T-cell (primary cell): ENCODE measurements around the gene PSMD1. TPM values are rescaled to one million over a fixed set of nuclear protein-coding genes. Genes with fewer than 3 reads are reported as not detected.

ENCODE experiments used
- ATAC-seq, 4 experiments: fragments of 200-7000 bp in 3 of 4; fragments of 150-1000 bp in 1 of 4; cut with Tn5 transposase; replicated peaks in 1 of 4; 1 replicate in 3 of 4; 2 replicates in 1 of 4; pipeline ENCODE4 v1.10.0; 2021; ENCODE audit warnings: moderate library complexity in 3 of 4, mild to moderate bottlenecking in 2 of 4, moderate number of reproducible peaks in 1 of 4
- CTCF ChIA-PET, 2 donors: fragments of 300-600 bp; sonication (Branson Sonifier 250); formaldehyde crosslinking; loops; one replicate each; lab custom pipeline; 2022; ENCODE audit warnings: antibody characterized with exemption in 2 of 2; lab: Charles Lee
- POLR2A ChIA-PET, 2 donors: fragments of 300-600 bp; sonication (Branson Sonifier 250); formaldehyde crosslinking; loops; one replicate each; lab custom pipeline; 2022; ENCODE audit warnings: antibody characterized with exemption in 2 of 2; lab: Charles Lee
- DNase-seq, 35 experiments: peaks; one replicate each; pipeline versions ENCODE4 v3.0.0 to v3.0.0-alpha.2; 2013 to 2023
- H3K27ac ChIP-seq: one replicate; pipeline ENCODE4 v1.5.1; 2013; ENCODE audit warnings: low read length
- H3K27me3 ChIP-seq, 2 experiments: replicated peaks in 1 of 2; 1 replicate in 1 of 2; 2 replicates in 1 of 2; pipeline versions ENCODE4 v1.6.1 to v1.7.0; 2013; ENCODE audit warnings: low read length in 1 of 2, mixed read lengths in 1 of 2; ENCODE audit not compliant: control insufficient read depth in 2 of 2, insufficient read depth in 2 of 2; ENCODE audit errors: extremely low read depth in 1 of 2
- H3K36me3 ChIP-seq, 2 donors: 1 replicate in 1 of 2; 2 replicates in 1 of 2; pipeline versions ENCODE4 v1.6.1 to v1.7.0; 2013; ENCODE audit warnings: low read length in 1 of 2; ENCODE audit not compliant: control insufficient read depth in 2 of 2, insufficient read depth in 1 of 2; ENCODE audit errors: extremely low read depth in 1 of 2
- H3K4me1 ChIP-seq, 2 experiments: 1 replicate in 1 of 2; 2 replicates in 1 of 2; pipeline versions ENCODE4 v1.6.1 to v1.7.0; 2013; ENCODE audit warnings: low read length in 2 of 2, mixed read lengths in 1 of 2; ENCODE audit not compliant: insufficient read depth in 2 of 2, control insufficient read depth in 1 of 2; ENCODE audit errors: extremely low read depth in 1 of 2
- H3K4me3 ChIP-seq, 2 donors: 1 replicate in 1 of 2; 2 replicates in 1 of 2; pipeline versions ENCODE4 v1.5.1 to v1.7.0; 2013; ENCODE audit warnings: mild to moderate bottlenecking in 2 of 2, low read length in 1 of 2, moderate library complexity in 1 of 2; ENCODE audit not compliant: control insufficient read depth in 1 of 2; ENCODE audit errors: extremely low read depth in 1 of 2
- H3K9me3 ChIP-seq: 2 replicates; pipeline ENCODE4 v1.7.0; 2013
- H3K27ac Mint-ChIP-seq, 2 donors: one replicate each; pipeline ENCODE4 v1.8.0; 2020 to 2021; ENCODE audit warnings: mild to moderate bottlenecking in 2 of 2, mixed read lengths in 2 of 2
- H3K27me3 Mint-ChIP-seq, 2 donors: one replicate each; pipeline ENCODE4 v1.8.0; 2021 to 2022; ENCODE audit warnings: mixed read lengths in 2 of 2
- H3K36me3 Mint-ChIP-seq: one replicate; pipeline ENCODE4 v1.8.0; 2021; ENCODE audit warnings: mixed read lengths
- H3K4me1 Mint-ChIP-seq, 3 donors: one replicate each; pipeline ENCODE4 v1.8.0; 2020 to 2022; ENCODE audit warnings: mixed read lengths in 3 of 3, mild to moderate bottlenecking in 1 of 3
- H3K4me3 Mint-ChIP-seq, 3 donors: one replicate each; pipeline ENCODE4 v1.8.0; 2020 to 2022; ENCODE audit warnings: mild to moderate bottlenecking in 3 of 3, mixed read lengths in 3 of 3, moderate library complexity in 3 of 3
- H3K9me3 Mint-ChIP-seq, 3 donors: one replicate each; pipeline ENCODE4 v1.8.0; 2020 to 2022; ENCODE audit warnings: mixed read lengths in 3 of 3
- whole genome bisulfite sequencing: methylation state at CpG from one replicate; pipeline ENCODE4 v1.1.5; 2013; ENCODE audit warnings: missing lambda C conversion rate; ENCODE audit not compliant: insufficient coverage; 5-methylcytosine and 5-hydroxymethylcytosine counted together
- total RNA-seq, 35 experiments: library from RNA in 6 of 35; stranded (reverse) in 6 of 35; fragments of 120-200 nt in 1 of 35; gene quantifications; one replicate each; pipeline versions ENCODE4 v1.2.1 to v1.2.4 and lab custom pipeline; 2013 to 2026

PSMD1 gene
- total RNA-seq, 5 donors from 2014 or later (not counting 1 experiment from before 2014, with no cell fraction given), result 39.5 to 48.2 (median 46.9) TPM

DNA sequence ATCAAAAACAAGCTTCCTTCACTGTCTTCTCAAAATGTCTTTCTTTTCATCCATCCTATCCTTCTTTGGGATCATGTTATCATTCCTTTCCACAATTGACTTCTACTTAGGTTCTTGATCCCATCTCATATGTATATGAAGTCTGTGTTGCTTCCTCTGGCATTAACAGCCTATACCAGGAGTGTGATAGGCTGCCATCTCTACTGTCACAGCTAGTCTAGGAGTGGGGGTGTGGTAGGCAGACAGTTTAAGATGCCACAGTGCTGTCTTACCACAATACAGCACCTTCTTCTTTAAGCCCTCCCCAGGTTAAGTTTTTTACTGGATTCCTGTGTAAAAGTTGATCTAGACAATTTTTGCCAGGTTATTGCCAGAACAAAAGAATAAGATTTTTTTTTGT is 71.9 kb downstream of the PSMD1 start:
- Mint-ChIP-seq H3K4me3 (no peak overlapping the region), H3K27me3 (no peaks in the 10 kb centered on the region), H3K9me3 (no peaks in the 10 kb centered on the region), H3K36me3 (peaks cover 7% of the 10 kb centered on the region), H3K27ac (no peak overlapping the region), H3K4me1 (peaks cover 20 to 30% (median 24%) of the 10 kb centered on the region in 3 donors)
- POLR2A ChIA-PET, result interaction anchor here in 1 of 2 donors (0.6 kb wide), 1 partner anchor 358 kb away, joined by 5 read pairs; no protein-coding TSS in a partner anchor
- Histone ChIP-seq H3K27ac (no peak overlapping the region), H3K9me3 (no peaks in the 10 kb centered on the region), H3K4me3 (no peak overlapping the region), H3K4me1 (peaks cover 0 to 17% of the 10 kb centered on the region in 2 experiments), H3K27me3 (no peaks in the 10 kb centered on the region), H3K36me3 (no peaks in the 10 kb centered on the region)
- DNase-seq (no peak), ATAC-seq (no peak)
- CTCF ChIA-PET, result interaction anchor here in 1 of 2 donors (1.0 to 1.5 kb wide), 2 partner anchors 8 to 24 kb away, joined by 4 to 6 read pairs; no protein-coding TSS in a partner anchor

DNA sequence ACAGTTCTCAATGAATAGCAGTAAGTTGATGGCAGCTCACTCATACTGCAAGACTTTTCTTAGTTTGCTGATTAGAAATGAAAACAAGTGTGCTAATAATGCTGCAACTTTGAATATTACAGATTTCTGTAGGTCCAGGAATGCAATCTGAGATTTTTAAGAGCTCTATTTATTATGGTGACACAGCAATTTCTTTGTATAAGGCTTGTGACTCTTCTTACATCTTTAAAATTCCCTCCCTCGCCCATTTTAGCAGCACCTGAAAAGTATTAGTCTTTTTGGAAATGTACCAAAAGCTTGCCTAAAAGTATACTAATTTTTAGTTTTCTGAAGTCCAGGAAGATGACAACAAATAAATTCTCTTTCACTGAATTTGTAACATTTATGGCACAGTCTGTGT is 72.5 kb downstream of the PSMD1 start:
- H3K27ac Mint-ChIP-seq, result no peak overlapping the region
- no peaks in the 10 kb centered on the region for H3K9me3 Mint-ChIP-seq
- H3K27me3 Mint-ChIP-seq, result no peaks in the 10 kb centered on the region
- Histone ChIP-seq H3K27me3 (no peaks in the 10 kb centered on the region), H3K27ac (no peak overlapping the region), H3K36me3 (no peaks in the 10 kb centered on the region), H3K4me1 (peaks cover 0 to 11% of the 10 kb centered on the region in 2 experiments), H3K4me3 (no peak overlapping the region), H3K9me3 (no peaks in the 10 kb centered on the region)
- H3K36me3 Mint-ChIP-seq, result peaks cover 7% of the 10 kb centered on the region
- ATAC-seq (no peak), DNase-seq (no peak)
- ChIA-PET POLR2A (no interaction called here), CTCF (interaction anchor here in 1 of 2 donors (1.5 kb wide), 1 partner anchor 25 kb away, joined by 6 read pairs; no protein-coding TSS in a partner anchor)
- WGBS, result no CpG with 5 or more reads among the region's 1 CpG
- H3K4me3 Mint-ChIP-seq, result no peak overlapping the region
- H3K4me1 Mint-ChIP-seq, result peaks cover 16 to 23% (median 18%) of the 10 kb centered on the region in 3 donors

DNA sequence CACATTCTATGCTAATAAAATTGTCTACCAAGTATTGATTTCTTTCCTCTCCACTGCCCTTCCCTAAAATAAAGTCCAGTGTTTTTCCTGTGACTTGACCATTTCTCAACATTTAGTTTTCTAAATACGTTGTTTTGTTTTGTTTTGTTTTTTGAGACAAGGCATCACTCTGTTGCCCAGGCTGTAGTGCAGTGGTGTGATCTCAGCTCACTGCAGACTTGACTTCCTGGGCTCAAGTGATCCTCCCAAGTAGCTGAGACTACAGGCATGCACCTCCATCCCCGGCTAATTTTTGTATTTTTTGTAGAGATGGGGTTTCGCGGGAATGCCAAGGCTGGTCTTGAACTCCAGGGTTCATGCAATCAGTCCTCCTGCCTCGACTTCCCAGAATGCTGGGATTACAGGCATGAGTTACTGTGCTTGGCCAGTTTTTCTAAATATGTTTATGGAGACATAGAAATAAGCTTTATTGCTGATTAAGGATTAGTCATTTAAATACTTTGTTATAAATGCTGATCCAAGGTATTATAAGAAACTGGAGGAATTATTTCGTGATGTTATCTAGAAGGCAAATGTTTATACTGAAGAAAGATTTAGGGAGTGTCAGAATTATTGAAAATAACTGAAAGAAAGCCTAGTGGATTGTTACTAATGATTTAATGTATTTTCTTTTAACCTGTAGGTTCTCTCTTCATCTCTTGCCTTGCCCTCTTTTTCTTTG is 73.8 kb downstream of the PSMD1 start:
- no peak for DNase-seq
- no peak overlapping the region for H3K27ac ChIP-seq
- no peaks in the 10 kb centered on the region for H3K9me3 ChIP-seq
- Mint-ChIP-seq H3K4me1 (peaks cover 4 to 10% (median 5%) of the 10 kb centered on the region in 3 donors), H3K4me3 (no peak overlapping the region), H3K9me3 (no peaks in the 10 kb centered on the region), H3K27me3 (no peaks in the 10 kb centered on the region), H3K36me3 (peaks cover 7% of the 10 kb centered on the region), H3K27ac (peak overlapping the region in 1 of 2 donors; percentile 52)
- H3K4me1 ChIP-seq, result peaks cover 0 to 3% of the 10 kb centered on the region in 2 experiments
- ChIA-PET CTCF (interaction anchor here in 1 of 2 donors (1.0 to 1.1 kb wide), 2 partner anchors 32 to 656 kb away, joined by 3 read pairs; partner anchors contain the start of gene COPS7B), POLR2A (no interaction called here)
- ATAC-seq, result no peak
- WGBS, result 100% methylated on average over 4 of the region's 6 CpGs
- no peaks in the 10 kb centered on the region for H3K27me3 ChIP-seq
- no peaks in the 10 kb centered on the region for H3K36me3 ChIP-seq
- H3K4me3 ChIP-seq, result no peak overlapping the region

DNA sequence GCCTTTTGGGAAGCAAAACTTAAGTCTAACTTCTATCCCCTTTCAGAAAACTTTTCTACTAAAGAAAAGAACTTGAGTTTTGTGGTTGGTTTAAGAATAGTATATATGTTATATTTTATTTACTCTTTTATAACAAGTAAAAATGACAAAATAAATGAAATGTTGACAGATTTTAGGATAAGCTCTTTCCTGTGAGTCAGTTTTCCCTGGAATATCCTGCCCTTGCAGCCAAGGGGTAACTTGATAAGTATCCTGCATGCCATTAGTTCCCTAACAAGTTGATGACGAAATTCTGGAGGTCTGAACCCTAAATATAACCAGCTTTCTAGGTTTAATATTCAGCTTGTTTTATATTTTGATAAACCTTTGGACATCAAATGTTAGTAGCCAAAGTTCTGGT is 75.5 kb downstream of the PSMD1 start:
- Mint-ChIP-seq H3K27ac (no peak overlapping the region), H3K4me3 (no peak overlapping the region), H3K9me3 (no peaks in the 10 kb centered on the region), H3K36me3 (peaks cover 6% of the 10 kb centered on the region), H3K4me1 (peaks cover 3 to 10% (median 3%) of the 10 kb centered on the region in 3 donors), H3K27me3 (no peaks in the 10 kb centered on the region)
- no peak overlapping the region for H3K4me3 ChIP-seq
- no peaks in the 10 kb centered on the region for H3K27me3 ChIP-seq
- ATAC-seq (no peak), DNase-seq (no peak)
- H3K9me3 ChIP-seq, result no peaks in the 10 kb centered on the region
- no CpG with 5 or more reads among the region's 1 CpG for WGBS
- CTCF ChIA-PET, result interaction anchor here in 1 of 2 donors (0.6 kb wide), 1 partner anchor 83 kb away, joined by 8 read pairs; no protein-coding TSS in a partner anchor
- no peak overlapping the region for H3K27ac ChIP-seq
- POLR2A ChIA-PET, result no interaction called here
- H3K4me1 ChIP-seq, result no peaks in the 10 kb centered on the region
- no peaks in the 10 kb centered on the region for H3K36me3 ChIP-seq

DNA sequence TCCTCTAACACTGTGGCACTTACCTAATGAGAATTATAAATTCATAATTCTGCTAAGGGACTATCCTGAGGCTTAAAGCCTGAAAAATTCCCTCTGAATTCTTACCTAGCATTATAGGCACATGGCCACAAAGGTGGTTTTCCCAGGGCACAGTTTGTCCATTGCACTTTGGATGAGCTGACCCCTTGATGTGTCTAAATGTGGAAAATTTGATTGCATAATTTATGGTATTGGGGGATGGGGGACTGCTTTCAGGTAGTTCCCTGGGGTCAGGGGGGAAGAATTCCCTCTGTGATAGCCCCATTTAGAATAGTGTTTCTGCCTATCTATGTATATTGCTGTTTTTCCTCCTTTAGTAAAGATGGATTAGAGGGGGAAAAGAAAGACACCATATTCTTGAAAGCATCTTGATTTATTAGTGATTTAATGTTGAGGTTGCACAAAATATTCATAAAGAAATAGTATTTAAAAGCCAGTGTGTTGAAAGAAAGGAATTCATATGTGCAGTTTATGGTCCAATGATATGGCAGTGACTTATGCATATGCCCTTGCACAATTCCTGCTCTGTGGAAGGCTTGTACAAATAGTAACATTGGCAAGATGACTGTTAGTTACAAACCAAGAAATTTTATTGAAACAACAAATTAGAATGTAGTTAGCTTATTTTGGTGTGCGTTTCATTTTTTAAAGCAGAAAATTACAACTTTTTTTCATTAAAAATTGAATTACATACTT is 76.9 kb downstream of the PSMD1 start:
- CTCF ChIA-PET, result interaction anchor here (0.6 to 1.0 kb wide), 3 partner anchors 50 to 893 kb away, joined by 3 to 4 read pairs (median 3); no protein-coding TSS in a partner anchor
- Histone ChIP-seq H3K27me3 (no peaks in the 10 kb centered on the region), H3K4me3 (no peak overlapping the region), H3K27ac (no peak overlapping the region), H3K36me3 (peaks cover under 1% of the 10 kb centered on the region in 2 donors), H3K9me3 (no peaks in the 10 kb centered on the region), H3K4me1 (no peaks in the 10 kb centered on the region)
- H3K4me3 Mint-ChIP-seq, result no peak overlapping the region
- POLR2A ChIA-PET, result interaction anchor here in 1 of 2 donors (0.6 kb wide), 1 partner anchor 43 kb away, joined by 4 read pairs; no protein-coding TSS in a partner anchor
- no peak for DNase-seq
- H3K4me1 Mint-ChIP-seq, result peaks cover 2 to 3% (median 3%) of the 10 kb centered on the region in 3 donors
- no peak overlapping the region for H3K27ac Mint-ChIP-seq
- H3K27me3 Mint-ChIP-seq, result no peaks in the 10 kb centered on the region
- peaks cover 10% of the 10 kb centered on the region for H3K36me3 Mint-ChIP-seq
- WGBS, result no CpG with 5 or more reads among the region's 1 CpG
- no peaks in the 10 kb centered on the region for H3K9me3 Mint-ChIP-seq
- ATAC-seq, result no peak

DNA sequence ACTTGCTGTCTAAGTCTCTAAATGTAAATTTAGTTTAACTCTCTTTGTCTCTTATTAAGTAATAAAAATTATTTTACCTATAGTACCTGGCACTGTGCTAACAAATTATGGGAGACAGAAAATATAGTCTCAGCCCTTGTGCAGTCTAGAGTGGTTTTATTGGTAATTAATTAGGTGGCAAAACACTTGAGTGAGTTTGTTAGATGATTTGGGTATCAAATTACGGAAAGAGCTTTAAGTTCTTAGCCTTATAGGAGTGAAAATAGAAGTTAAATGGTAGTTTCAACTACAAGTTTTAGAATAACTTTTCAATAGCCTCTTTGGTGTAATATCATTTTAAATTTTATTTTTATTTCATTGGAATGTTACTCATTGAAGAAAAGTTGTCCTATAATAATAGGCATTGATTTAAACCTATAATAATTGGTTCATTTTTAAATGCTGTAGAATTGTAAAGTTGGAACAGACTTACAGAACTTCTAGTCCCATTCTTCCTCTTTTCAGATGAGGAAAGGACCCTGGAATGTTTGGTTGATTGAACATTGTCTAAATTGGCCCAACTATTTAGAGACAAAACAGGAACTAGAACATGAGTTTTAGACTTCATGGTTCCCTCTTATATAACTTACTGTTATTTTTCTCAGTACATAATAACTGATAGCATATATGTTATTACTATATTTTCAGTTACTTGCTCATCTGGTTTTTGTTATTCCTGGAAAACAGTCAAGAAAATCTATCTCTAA is 78.4 kb downstream of the PSMD1 start:
- WGBS, result no CpG with 5 or more reads among the region's 1 CpG
- POLR2A ChIA-PET, result interaction anchor here in 1 of 2 donors (0.6 kb wide), 1 partner anchor 307 kb away, joined by 3 read pairs; no protein-coding TSS in a partner anchor
- H3K9me3 Mint-ChIP-seq, result no peaks in the 10 kb centered on the region
- no peak overlapping the region for H3K27ac ChIP-seq
- H3K36me3 ChIP-seq, result peaks cover 2 to 5% of the 10 kb centered on the region in 2 donors
- H3K4me3 Mint-ChIP-seq, result no peak overlapping the region
- peaks cover 10% of the 10 kb centered on the region for H3K36me3 Mint-ChIP-seq
- H3K4me1 ChIP-seq, result no peaks in the 10 kb centered on the region
- H3K27me3 ChIP-seq, result no peaks in the 10 kb centered on the region
- CTCF ChIA-PET, result no interaction called here
- no peak overlapping the region for H3K27ac Mint-ChIP-seq
- H3K4me1 Mint-ChIP-seq, result peaks cover 0 to 3% (median 3%) of the 10 kb centered on the region in 3 donors
- no peak for DNase-seq
- H3K4me3 ChIP-seq, result no peak overlapping the region
- no peak for ATAC-seq
- H3K9me3 ChIP-seq, result no peaks in the 10 kb centered on the region
- no peaks in the 10 kb centered on the region for H3K27me3 Mint-ChIP-seq
